HG03457 (cell line): ENCODE results near the gene CCDC9B.

Experiments
- ATAC-seq: cut with Tn5 transposase; IDR thresholded peaks from one replicate; pipeline ENCODE4 v1.9.1; 2021; ENCODE audit warnings: moderate number of reproducible peaks; ENCODE audit not compliant: unreplicated experiment

Gene CCDC9B

DNA sequence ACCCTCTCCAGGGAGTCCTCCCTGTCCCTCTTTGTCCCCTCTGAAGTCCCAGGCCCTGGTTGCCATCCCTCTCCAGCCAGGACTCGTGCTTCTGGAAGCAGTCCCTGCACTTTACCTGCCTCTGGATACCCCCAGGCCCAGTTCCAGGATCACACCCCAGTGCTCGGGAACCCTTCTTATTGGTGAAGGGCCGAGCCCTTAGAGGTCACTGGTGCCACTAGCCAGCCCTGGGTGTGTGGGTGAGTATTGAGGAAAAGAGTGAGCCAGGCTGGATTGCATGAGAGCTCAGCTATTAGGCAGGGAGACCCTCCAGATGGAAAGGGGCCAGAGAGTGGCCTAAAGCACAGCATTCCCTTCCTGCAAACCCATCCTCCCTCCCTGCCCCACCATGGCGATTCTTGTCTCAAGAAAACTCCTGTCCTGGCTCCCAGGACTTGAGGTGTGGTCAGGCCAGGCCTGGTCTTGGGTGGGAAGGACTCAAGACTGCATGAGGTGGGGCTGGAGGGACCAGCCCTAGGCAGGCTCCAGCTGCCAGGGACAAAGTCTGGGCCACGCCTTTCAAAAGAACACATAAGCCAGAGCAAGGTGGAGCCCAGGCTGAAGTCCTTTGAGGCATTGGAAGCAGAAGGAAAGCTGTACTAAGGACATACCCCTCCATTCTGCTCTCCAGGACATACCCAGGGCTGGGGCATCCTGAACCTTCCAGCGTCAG is 5.3 kb upstream of the CCDC9B start:
- no peak for ATAC-seq

DNA sequence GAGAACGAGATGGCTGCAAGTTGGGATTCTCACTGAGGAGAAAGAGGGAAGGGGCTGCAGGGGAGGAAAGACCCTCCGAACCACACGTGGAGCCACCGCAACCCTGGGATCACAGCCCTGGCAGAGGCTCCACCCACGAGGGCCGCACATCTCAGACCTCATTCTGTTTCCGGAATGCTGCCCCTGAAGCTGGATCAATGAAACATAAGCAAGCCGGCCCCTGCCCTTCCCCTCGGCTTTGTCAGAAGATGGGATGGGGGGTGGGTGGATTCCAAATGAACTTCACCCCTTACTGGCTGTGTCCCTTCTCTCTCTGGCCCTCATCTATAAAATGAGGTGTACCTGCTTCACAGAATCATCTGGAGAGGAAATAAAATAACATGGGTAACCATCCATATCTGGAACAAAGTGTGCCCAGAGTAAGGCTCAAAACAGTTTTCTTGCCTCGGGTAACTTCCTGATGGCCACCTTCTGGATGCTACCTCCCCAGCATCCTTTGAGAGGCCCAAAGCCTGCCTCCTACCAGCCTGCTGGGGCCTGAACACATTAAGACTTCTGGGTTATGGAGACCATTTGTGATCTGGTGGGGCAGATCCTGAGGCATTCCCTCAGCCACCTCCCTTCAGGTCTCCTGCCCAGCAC is 4.6 kb upstream of the CCDC9B start:
- ATAC-seq: no peak

DNA sequence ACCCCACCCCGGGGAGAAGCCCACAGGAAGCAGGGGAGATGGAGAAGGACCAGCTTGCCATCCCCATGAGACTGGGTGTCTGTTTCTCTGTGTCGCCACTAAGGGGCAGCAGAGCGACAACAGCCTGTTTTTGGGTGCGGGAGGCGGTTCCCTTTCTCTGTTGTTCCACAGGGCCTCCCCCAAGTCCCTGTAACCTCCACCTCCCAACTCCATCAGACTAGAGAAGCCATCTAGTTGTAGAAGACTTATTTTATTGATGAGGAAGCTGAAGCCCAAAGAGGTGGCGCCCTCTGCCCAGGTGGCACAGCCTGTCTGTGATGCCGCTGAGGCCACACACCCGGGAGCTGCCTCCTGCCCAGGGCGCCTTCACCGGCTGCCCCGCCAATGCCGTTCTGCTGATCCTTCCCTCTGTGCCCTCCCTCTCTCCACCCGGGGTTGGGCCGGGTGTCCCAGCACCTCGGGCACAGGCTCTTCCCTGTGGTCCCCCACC is 3.9 kb upstream of the CCDC9B start:
- no peak for ATAC-seq

DNA sequence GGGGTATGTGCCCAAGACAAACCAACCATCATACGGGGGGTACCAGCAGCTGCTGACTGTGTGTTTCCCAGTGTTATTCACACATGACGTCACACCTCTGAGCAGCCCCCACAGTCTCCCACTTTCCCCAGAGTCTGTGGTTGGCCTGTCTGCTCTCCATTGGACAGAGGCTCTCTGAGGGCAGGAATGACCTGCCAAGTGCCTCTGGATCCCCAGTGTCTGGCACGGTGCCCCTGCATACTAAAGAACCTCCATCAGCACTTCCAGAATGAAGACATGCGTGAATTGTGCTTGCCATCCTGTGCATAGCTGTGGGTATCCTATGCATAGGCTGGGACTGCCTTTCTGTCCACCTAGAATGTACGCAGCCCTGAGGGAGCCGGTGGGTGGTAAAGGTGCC is 3.5 kb upstream of the CCDC9B start:
- ATAC-seq: no peak

DNA sequence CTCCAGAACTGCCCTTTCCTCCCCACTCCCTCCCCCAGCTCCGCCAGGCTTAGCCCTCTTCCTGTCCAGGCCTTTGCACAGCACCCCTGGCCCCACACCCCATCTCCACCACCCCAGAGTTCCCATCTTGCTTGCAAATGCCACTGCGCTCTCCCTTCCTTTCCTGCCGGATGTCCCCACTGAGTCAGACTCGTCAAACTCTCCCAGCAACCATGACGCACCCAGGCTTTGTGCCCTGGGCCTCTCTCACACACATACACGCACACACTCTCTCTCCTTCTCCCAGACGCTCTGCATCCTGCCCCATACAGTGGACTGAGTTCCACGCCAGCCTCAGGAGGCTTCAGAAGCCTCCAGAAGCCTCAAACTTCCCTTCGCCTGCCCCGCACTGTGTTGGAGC is 2.8 kb upstream of the CCDC9B start:
- ATAC-seq: no peak

DNA sequence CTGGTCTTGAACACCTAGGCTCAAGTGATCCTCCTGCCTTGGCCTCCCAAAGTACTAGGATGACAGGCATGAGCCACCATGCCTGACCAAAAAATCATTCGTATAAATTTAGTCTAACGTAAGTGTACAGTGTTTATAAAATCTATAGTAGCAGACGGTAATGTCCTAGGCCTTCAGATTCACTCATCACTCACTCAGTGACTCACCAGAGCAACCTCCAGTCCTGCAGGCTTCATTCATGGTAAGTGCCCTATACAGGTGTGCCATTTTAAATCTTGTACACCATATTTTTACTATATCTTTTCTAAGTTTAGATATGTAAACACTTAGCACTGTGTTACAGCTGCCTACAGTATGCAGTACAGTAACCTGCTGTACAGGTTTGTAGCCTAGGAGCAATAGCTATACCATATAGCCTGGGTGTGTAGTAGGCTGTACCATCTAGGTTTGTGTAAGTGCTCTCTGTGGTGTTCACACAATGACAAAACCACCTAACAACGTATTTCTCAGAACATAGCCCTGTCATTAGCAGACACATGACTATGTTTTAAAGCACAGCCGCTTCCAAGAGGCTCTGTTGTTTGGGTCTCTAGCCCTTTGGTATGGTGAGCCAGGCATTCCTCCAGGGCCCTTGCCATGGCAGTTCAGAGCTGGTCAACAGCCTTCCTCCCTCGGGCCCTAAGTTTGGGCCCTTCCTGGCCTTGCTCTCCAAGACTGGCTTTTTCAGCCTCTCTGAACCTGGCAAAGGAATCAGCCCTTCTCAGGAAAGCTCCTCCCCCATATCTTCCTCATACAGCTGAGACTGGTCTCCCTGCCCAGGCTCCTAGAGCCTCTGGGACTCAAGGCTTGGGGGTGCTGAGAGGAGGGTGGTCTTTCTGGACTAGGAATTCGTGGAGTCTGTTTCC is 1.9 kb upstream of the CCDC9B start:
- ATAC-seq: no peak

DNA sequence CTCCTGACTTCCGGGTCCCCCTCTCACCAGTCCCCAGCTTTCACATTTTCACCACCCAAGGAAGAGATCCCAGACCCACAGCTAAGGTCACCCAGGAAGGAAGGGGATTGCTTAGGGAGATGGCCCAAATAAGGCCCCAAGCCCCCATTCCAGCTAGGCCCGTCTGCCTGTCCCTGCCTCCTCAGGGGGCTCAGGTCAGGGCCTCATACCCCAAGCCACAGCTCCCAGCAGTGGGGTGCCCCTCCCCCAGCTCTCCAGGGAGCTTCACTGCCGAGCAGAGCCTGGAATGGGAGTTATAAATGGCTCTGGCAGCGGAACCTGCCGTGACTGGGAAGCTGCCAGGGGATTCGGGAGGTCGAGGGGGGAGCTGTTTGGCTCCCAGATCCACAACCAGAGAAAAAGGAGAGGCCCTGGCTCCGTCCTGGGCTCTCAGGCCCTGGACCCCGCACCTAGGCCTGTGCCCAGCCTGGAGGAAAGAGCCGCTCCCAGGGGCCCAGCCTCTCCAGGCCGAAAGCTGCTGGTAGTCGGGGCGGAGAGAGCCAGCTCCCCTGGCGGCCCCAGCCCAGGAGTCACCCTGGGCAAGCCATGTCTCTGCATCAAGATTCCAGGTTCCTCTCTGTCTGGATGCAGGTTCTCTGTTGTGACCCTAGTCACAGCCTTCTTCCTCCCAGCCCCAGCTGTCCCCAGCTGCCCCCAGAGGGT is 550 bp downstream of the CCDC9B start:
- no peak for ATAC-seq

DNA sequence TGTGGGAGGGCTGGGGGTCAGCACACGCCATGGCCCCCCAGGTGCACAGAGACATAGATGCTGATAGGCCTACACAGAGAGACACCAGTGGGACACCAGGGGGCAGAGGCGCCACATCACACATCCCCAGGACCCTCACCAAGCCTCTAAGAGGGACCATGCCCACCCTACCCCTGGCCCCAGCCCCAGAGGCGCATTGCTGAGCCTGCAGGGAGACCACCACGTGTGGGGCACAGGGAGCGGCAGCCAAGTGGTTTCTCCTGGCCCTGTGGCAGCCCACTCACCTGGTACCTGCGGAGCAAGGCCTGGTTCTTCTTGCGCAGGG is 1.2 kb downstream of the CCDC9B start:
- no peak for ATAC-seq

DNA sequence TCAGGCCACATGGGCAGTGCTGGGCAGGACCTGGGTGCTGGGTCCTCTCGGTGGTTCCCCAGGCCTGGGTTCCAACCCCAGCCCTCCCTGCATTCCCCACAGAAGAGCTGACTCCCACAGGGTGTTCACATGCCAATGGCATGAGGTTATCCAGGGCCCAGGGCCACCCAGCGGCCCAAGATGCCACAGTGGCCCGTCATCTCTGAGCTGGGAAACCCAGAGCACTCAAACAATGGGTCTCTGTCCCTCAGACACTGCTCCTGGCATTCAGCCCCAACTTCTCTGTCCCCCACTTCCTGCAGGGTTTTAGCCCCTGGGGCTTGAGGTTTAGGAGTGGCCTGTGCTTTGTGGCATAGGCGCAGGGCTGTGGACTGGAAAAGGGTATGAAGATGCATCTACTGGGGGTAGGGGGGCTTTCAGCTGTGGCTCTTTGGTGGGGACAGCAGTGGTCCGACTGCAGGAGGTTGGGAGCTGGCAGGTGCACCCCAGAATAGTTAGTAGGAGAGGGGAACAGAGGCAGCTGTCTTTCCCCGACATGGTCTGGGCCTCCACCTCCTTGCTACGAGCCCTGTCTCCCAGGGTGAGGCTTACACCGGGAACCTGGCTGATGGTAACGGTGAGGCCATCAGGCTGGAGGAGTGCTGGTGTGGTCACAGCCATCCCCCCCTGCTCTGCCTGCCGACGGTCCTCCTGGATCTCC is 1.7 kb downstream of the CCDC9B start:
- ATAC-seq: no peak

DNA sequence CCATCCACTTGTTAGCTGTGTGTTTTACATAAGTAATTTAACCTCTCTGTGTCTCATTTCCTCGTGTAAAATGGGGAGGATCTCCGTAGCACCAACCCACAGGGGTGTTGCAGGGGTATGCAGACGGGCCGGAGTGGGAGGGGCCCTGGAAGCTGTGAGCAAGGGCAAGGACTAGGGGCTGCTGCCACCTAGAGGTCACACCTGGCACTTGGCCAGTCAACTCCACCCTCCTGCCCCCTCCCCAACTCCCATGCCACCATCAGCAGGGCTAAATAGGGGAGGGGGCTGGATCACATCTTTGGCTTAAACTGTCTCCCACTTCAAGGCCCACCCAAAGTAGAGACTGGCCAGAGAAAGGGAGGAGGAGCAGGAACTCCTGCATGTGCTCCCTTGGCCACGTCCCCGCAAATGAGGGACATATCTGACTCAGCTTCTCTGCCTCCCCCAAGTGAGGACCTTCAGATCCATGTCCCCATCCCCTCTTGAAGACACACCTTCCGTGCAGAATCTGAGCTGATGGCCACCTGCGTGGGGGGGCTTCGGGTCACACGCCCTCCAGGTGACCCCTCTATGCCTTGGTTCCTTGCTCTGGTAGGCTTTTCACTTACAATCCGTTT is 2.6 kb downstream of the CCDC9B start:
- no peak for ATAC-seq

DNA sequence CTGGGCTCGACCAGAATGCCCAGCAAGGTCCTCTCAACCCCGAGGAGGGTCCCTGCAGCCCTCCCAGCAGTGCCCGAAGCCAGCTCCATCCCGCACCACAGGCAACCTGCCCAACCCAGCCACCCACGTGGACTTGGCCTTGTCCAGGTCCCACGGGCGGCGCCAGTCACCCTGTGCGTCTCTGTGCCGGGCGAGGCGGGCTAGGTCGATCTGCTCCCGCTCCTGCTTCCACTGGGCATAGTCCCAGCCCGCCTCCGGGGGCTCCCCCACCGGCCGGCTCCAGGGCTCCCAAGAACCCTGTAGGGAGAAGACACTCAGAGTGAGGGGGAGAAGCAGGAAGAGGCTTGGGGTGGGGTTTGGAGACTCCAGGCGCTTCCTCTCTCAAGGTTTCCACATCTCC is 3.1 kb downstream of the CCDC9B start:
- ATAC-seq: no peak

DNA sequence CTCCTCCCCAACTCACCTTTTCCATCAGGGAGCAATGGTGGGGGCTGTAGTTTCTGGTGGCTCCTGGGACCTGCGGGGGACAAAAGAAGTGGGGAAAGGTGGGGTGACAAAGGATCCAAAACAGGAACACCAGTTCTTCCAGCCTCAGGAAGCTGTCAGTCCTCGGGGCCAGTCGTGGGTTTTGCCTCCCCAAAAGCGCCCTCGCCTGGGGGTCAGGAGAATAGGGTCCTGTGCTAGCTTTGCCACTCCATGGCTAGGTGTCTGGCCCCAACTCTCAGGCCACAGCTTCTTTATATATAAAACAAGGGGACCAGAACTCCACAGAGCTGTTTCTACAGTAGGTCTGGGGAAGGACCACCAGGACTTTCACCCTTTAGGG is 4.0 kb downstream of the CCDC9B start:
- no peak for ATAC-seq

DNA sequence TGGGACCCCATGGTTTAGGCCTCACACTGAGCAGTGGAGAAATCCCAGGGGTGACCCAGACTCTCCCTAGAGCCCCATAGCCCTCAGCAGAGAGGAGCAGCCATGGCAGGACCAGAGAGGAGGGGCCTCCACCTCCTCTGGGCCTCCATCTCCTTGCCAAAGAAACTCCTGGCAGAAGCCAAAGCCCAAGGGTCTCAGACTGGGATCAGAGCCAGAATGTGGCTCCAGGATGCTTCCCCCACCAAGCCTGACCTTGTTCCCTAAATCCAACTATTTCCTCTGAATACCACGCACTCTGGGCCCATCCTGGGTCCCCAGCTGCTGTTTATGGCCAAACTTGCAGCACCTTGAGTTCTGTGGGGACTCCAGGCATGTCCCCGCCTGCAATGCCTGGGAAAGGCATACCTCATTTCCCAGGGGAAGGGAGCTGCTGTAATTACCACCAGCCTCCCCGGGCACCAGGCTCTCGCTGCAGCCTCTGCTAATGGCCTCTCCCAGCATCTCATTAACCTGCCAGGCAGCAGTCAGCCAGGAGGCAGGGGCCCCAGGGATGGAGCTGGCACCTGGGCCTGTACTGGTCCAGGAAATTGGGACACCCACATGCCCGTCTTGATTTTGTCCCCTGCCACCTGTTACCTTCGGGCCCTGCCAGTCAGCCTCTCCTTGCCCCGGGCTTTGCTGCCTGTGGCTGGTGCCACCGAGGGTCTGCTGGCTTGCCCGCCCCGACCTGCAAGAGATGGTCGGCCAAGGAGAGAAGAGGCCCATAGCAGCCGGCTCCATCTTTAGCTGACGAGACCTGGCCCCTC is 4.6 kb downstream of the CCDC9B start:
- ATAC-seq: no peak

DNA sequence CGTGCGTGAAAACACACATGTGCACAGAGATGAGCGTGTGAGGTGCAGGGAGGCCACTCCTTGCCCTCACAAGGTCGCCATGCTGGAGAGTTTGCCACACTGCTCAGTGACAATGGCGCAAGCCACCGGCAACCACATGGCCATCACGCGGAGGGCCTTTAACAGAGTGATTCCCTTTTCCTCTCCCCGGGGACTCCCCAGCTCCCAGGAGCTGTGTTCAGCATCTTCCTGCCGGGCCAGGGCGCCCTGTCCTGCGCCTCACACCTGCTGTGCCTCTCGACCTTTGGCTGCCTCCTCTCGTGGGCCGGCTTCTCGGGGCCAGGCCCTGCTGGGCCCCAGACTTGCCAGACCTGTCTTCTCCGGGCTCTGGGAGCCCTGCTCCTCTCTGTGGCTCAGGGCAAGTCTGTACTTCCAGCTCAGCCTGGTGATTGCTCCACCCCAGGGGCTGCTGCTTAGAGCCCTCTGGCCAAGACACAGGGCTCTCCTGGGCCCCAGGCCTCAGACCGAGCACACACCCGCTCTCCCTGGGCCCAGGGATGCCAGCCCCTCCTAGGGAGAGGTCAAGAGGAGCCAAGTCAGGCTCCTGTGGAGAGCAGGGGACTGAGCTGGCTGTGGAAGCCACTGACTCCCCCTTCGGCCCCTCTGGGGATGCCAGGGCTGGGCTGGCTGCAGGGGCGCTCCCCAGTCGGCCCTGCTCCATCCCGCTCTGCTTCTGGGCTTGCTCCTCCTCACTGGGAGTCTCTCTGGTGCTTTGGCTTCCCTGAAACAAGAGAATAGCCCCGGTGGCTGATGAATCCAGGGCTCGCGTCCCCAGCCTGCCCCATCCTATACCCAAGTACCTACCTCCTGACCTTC is 5.6 kb downstream of the CCDC9B start:
- ATAC-seq: no peak

DNA sequence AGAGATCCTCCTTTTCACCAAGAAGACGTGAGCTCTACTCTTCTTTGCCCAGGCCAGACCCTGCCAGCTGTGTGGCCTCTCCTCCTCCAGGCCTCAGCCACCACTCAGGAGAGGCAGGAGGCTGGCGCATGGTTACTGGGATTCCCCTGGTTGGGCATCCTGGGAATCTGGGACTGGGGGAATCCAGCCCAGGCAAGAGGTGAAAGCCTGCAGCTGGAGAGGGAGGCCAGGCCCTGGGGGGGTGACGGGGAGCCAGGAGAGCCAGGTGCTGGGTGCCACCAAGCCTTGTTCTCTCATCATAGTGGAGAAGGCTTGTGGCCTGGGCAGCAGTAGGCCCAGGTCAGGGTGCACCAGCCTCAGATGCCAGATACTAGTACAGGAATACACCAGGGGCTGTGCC is 6.2 kb downstream of the CCDC9B start:
- no peak for ATAC-seq

DNA sequence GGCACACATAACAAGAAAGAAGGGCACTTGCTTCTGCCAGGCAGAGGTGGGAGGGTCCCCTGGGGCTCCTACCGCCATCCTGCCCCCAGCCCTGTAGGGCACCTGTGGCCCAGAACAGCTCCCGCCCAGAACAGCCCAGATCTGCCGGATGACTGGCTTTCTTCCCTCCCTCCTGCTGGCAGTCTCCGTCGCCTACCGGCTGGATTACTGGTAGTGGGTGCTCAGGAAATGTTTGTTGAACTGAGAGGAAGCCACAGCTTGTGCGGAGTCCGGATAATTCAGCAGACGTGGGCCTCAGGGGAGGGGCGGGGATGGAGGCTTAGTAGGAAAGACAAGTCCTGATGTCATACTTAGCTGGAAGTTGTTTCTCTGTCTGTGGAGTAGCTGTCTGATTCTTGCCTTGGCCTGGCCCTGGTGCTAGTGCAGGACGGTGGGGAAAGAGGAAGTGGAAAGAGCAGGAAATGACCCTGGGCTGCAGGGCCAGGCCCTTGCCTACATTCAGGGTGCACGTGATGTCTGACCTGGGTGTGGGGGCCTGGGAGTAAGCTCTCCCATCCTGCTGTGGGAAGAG is 6.7 kb downstream of the CCDC9B start:
- ATAC-seq: no peak

DNA sequence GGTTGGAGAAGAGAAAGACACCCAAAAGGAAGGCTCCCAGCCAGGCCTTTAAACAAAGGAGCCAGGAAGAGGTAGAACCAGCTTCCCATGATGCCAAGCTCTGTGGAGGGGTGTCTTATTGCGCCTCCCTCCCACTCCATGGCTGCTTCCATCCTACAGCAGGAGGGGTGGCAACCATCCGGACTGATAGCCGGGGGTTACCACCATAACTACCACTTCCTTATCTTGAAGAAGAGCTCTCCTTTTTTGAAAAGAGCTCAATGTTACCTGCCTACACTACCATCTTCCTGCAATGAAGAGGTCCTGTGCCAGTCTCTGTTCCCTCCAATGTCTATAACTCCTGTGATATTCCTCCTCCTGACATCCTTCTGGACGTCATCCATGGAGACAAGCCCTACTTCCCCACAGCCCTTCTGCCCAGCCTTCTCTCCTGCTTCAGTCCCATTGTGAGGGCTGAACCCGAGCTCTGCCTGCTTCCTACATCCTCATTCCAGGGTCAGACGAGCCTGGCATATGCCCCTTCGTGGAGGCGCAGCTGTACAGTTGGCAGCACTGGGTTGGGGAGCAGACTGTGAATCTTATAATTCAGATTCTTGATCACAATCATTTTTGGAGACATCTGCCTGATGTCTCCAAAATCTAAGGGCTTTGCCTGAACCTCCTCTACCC is 8.5 kb downstream of the CCDC9B start:
- no peak for ATAC-seq

DNA sequence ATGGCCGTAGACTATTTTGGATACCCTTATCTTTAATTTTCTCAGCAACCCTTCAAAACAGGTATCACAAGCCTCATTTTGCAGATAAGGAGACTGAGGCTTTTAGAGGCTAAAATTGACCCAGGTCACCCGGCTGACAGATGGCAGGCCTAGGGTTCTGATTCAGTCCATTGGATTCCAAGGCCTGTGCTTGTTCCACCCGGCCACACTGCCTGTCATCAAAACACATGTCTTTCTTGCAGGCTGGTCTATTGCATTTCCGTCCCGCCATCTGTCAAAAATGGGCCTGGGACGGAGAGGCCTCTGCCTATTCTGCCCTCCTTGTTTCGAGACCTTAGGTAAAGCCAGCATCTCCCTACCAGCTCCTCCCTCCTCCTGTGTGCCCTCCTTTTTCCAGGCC is 9.1 kb downstream of the CCDC9B start:
- no peak for ATAC-seq
